Stomach (tissue), 4 donors: ENCODE measurements around the gene ATG9B.

Experiments used
- EP300 ChIP-seq: sonication (generic); formaldehyde crosslinking; IDR thresholded peaks from one replicate; pipeline ENCODE4 v1.6.1; 2017; ENCODE audit warnings: antibody characterized with exemption
- POLR2A ChIP-seq, 4 donors: fragments of 450-650 bp; IDR thresholded peaks; one replicate each; pipeline ENCODE4 v1.6.1; 2016; ENCODE audit warnings: antibody characterized with exemption in 4 of 4, control low read depth in 2 of 4, mild to moderate bottlenecking in 1 of 4, moderate library complexity in 1 of 4
- TF ChIP-seq, protein P1 (sequence below), 7 experiments: fragments of 450-650 bp in 4 of 7; fragments of 200-600 bp in 3 of 7; sonication (generic) in 3 of 7; IDR thresholded peaks; one replicate each; pipeline ENCODE4 v1.5.1; 2016 to 2019; ENCODE audit warnings: antibody characterized with exemption in 7 of 7, control low read depth in 2 of 7, mild to moderate bottlenecking in 1 of 7

DNA sequence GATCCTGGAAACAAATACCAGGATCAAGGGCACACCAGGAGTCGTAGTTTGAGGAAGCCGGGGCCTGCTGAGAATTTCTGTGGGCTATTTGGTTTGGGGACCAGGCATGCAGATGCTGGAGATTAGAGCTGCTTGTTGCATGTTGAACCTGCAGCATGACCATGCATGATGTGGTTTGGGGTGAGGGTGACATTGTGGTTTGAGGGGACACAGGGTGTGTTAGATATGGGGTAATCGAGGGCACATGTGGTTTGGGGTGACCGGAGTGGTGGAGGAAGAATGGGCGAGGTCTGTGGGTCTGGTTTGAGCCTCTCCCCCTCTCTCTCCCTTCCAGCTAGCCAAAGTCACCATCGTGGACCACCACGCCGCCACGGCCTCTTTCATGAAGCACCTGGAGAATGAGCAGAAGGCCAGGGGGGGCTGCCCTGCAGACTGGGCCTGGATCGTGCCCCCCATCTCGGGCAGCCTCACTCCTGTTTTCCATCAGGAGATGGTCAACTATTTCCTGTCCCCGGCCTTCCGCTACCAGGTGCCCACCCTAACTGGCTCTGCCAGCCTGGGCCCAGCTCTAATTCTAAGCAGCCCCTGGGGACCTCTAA is 23.3 kb downstream of the ATG9B start:
- TF ChIP-seq POLR2A (IDR thresholded peaks at IDR 0.05) (no peak), EP300 (no peak)
- TF ChIP-seq, protein P1, sequence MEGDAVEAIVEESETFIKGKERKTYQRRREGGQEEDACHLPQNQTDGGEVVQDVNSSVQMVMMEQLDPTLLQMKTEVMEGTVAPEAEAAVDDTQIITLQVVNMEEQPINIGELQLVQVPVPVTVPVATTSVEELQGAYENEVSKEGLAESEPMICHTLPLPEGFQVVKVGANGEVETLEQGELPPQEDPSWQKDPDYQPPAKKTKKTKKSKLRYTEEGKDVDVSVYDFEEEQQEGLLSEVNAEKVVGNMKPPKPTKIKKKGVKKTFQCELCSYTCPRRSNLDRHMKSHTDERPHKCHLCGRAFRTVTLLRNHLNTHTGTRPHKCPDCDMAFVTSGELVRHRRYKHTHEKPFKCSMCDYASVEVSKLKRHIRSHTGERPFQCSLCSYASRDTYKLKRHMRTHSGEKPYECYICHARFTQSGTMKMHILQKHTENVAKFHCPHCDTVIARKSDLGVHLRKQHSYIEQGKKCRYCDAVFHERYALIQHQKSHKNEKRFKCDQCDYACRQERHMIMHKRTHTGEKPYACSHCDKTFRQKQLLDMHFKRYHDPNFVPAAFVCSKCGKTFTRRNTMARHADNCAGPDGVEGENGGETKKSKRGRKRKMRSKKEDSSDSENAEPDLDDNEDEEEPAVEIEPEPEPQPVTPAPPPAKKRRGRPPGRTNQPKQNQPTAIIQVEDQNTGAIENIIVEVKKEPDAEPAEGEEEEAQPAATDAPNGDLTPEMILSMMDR (IDR thresholded peaks at IDR 0.05): no peak
